Right ventricle myocardium superior (tissue), 1 donor: Measurements from ENCODE around the gene RBM4. TPM values are rescaled to one million over a fixed set of nuclear protein-coding genes. Genes with fewer than 3 reads are reported as not detected.
A peak's percentile ranks its signal among the peaks of the same experiment; 100 is the strongest.
"Not testable (repeated sequence)": the region's sequence is repeated elsewhere in the genome, so short reads cannot be mapped to it uniquely, and the experiment has no call there.

Experiments used
- ATAC-seq: fragments of 200-7000 bp; cut with Tn5 transposase; one replicate; pipeline ENCODE4 v1.9.1; 2020; ENCODE audit warnings: mild to moderate bottlenecking; ENCODE audit not compliant: poor library complexity
- DNase-seq: peaks from one replicate; pipeline ENCODE4 v3.0.0-alpha.2; 2020
- intact Hi-C: fragments of 100-400 bp; cut with DNase I; formaldehyde crosslinking; loops from one replicate; pipeline ENCODE4 v1.11.2; 2022
- long read RNA-seq: library from polyadenylated mRNA; unstranded; transcript quantifications from one replicate; pipeline ENCODE4 v2.0.0, GENCODE V29; 2021
- total RNA-seq: library from RNA; stranded (reverse); fragmentation: NEBNext Ultra II Directional; extraction: Animal tissue kit (Norgen Biotek cat#: 25700); gene quantifications from one replicate; pipeline ENCODE4 v1.2.1, GENCODE V29; 2021
- donor health status: DM: no; HTN: yes; CAD: no; lungs with severe emphysema.

RBM4 gene, protein sequence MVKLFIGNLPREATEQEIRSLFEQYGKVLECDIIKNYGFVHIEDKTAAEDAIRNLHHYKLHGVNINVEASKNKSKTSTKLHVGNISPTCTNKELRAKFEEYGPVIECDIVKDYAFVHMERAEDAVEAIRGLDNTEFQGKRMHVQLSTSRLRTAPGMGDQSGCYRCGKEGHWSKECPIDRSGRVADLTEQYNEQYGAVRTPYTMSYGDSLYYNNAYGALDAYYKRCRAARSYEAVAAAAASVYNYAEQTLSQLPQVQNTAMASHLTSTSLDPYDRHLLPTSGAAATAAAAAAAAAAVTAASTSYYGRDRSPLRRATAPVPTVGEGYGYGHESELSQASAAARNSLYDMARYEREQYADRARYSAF
- 73.4 TPM for total RNA-seq
- long read RNA-seq, transcript RBM4-204 (4 exons, 1,763 nt), result minor isoform, 36 of 90 reads
- long read RNA-seq, transcript RBM4-201 (4 exons, 1,694 nt), result major isoform, 43 of 90 reads
- long read RNA-seq, partial matches to known transcripts, result 3 of 90 reads
- long read RNA-seq, other reads (novel, unspliced or antisense), result 2 of 90 reads

- peak; percentile 98 for ATAC-seq
- DNase-seq, result peak; percentile 97
- intact Hi-C loops, result no loop called here
Measured at GRCh38 chr11:66638177-66639065, at the start of gene RBM4. Gene RBM4, plus strand, starts transcription at chr11:66638703. Its CDS starts 1,009 bp downstream, at chr11:66639712.

- intact Hi-C loops, DNase-seq, ATAC-seq: not testable (repeated sequence)
Measured at GRCh38 chr11:66589315-66589714, 49.2 kb upstream of the RBM4 start.

DNA sequence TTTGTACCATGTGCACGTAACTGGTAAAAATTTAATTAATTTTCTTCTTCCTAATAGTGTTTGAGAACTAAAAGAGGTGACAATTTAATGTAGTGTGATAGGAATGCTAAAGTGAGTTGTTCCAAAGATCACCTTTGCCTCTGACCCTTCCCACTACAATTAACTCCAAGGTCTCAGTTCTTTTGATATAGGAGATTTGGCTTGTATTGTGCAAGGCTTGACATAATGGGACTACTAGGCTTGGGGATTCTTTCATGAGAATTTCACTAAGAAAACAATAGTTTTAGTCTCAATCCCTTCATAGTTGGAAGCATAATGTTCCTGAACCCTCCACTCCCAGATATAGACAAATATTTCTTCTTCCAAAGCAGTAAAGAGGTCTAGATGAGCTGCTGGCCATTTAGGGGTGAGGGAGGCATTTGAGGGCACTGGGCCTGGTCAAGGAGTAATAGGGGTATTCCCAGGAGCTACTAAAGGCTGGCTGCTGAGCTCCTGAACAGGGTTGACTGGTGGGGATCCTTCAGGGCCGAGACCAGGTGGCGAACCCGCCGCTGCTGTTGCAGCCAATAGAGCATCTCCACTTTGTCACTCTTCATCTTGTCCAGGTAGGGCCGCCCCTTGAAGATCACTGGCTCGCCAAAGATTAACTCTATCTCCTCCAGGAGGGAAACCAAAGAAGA lies 48.4 kb upstream of the RBM4 start:
- intact Hi-C loops, result no loop called here
- no peak for ATAC-seq

GRCh38 chr11:66591175-66591574 lies 47.3 kb upstream of the RBM4 start:
- ATAC-seq (no peak), DNase-seq (no peak)
- intact Hi-C loops, result no loop called here

More for the DNA sequence above, 48.4 kb upstream of the RBM4 start:
- no peak for DNase-seq

- ATAC-seq, result peak; percentile 99
- peak; percentile 100 for DNase-seq
- intact Hi-C loops, result loop anchor here (2.0 kb wide), 1 partner anchor 24 kb away; the partner anchor contains the start of gene RBM14
Measured at GRCh38 chr11:66592457-66593302, 45.8 kb upstream of the RBM4 start, which contains the start of the genes CCDC87 and CCS. Gene CCDC87, minus strand, starts transcription at chr11:66593063. Its CDS starts 48 bp downstream, at chr11:66593015. Gene CCS, plus strand, starts transcription at chr11:66593185. Its CDS starts 77 bp downstream, at chr11:66593262.

- intact Hi-C loops, result loop anchor here (2.0 kb wide), 1 partner anchor 24 kb away; the partner anchor contains the start of gene RBM14
- ATAC-seq (peak; percentile 24), DNase-seq (no peak)
Measured at GRCh38 chr11:66593303-66593635, 45.2 kb upstream of the RBM4 start.

GRCh38 chr11:66593650-66594049 lies 44.9 kb upstream of the RBM4 start:
- no peak for ATAC-seq
- intact Hi-C loops, result loop anchor here (2.0 kb wide), 1 partner anchor 23 kb away; the partner anchor contains the start of gene RBM14
- no peak for DNase-seq

DNA sequence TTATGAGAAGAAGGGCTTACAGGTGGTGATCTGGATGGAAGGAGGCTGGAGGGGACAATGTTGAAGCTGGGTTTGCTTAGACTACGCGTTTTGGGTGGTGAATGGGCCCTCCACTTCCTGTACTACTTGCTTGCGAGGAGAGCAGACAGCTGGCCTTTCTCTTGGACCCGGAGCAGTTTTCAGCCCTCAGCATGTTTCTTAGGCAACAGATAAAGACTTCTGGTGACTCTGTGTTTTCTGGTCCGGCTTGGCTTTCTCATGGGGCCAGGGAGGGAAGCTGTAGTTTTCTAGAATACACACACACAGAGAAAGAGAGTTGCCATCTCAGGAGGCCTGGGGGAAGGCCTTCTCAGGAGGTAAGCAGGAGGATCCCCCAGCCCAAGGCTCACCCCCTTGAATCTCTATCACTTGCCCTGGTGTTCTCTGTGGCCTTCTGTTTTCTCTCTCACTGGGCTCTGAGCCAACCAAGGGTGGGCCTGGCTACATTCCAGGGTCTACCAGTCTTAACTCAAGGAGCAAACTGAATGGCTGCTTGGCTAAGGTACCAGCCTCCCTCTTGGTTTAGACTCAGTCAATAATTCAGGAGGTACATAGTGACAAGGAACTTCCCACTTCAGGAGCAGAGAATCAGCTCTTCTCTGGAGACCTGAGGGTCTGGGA lies 43.1 kb upstream of the RBM4 start:
- intact Hi-C loops, result no loop called here
- DNase-seq, result peak; percentile 66
- peak; percentile 40 for ATAC-seq

- intact Hi-C loops, result no loop called here
- no peak for DNase-seq
- no peak for ATAC-seq
Measured at GRCh38 chr11:66598993-66599392, 39.5 kb upstream of the RBM4 start.

DNA sequence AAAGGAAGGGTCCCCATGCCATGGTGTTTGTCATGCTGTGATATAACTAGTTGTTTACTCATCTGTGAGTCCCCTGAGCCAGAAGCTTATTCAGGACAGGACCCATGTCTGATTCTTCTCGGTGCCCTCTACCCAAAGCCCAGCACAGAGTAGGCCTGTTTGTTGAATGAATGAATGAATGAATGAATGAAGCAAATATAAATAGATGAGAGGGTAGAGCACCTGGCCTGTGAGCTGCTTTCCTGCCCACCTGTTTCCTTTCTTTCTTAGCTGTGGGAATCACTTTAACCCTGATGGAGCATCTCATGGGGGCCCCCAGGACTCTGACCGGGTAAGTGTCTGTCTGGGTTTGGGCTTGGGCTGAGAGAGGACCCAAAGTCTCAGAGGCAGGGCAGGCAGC lies 38.3 kb upstream of the RBM4 start:
- DNase-seq, result no peak
- intact Hi-C loops, result no loop called here
- no peak for ATAC-seq

DNA sequence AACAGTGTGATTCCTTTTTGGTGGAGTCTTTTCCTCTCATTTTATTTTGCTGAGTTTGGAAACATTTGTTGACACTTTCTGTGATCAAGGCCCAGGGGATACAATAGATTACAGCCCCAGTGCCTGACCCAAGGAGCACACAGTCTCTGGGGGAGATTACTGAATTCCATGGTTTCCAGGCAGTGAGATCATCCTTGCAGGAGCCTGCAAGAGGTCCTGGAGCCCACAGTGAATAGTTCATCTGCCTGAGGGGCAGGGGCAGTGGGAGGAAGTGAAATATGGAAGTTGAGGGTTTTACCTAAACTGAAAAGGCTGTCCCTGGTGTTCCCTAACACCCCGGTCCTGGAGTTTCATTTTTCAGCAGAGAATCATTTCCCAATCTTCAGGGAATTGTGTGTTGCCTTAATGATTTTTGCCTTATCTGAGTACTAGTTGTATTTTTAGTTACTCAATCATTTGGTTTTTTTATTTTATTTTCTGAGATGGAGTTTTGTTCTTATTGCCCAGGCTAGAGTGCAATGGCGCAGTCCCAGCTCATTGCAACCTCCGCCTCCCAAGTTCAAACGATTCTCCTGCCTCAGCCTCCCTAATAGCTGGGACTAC lies 37.8 kb upstream of the RBM4 start:
- intact Hi-C loops, result no loop called here
- DNase-seq (no peak), ATAC-seq (peak; percentile 66)

DNA sequence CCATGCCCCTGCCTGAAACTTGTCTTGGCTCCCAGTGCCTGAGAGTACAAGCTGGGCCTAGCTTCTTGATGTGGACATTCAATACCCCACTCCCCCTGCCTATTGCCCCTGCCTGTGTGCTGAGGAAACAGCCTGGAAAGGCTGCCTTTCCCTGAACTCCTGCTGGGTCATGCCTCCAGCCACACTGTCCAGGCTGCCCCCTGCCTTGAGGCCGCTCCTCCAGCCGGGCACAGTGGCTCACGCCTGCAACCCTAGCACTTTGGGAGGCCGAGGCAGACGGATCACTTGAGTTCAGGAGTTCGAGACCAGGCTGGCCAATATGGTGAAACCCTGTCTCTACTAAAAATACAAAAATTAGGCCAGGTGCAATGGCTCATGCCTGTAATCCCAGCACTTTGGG lies 35.4 kb upstream of the RBM4 start:
- ATAC-seq, result no peak

DNA sequence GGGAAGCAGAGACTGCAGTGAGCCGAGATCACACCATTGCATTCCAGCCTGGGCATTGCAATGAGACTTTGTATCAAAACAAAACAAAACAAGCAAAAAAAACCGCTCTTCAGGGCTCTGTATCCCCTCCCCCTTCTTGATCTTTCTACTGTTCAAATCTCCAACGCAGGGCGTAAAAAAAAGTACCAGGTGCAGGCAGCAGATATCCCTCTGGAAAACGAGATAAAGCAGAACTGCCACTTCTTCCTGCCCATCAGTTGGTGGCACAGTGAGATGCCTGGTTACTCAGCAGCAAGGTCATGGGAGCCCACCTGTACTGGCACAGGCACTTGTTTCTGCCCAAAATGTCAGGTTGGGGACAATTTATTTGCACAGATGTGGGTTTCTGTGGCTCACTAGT lies 34.3 kb upstream of the RBM4 start:
- ATAC-seq (no peak), DNase-seq (no peak)
- intact Hi-C loops, result no loop called here

More for the DNA sequence above, 35.4 kb upstream of the RBM4 start:
- DNase-seq, result no peak
- intact Hi-C loops, result no loop called here

DNA sequence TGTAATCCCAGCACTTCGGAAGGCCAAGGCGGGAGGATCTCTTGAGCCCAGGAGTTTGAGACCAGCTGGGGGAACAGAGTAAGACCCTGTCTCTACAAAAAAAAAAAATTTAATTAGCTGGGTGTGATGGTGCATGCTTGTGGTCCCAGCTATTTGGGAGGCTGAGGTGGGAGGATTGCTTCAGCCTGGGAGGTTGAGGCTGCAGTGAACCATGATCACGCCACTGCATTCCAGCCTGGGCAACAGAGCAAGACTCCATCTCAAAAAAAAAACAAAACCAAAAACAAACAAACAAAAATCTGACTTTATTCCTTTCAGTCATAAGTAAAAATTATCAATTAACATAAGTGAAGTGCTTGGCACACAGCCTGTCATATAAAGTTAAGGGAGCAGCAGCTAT lies 31.9 kb upstream of the RBM4 start:
- DNase-seq, ATAC-seq, intact Hi-C loops: not testable (repeated sequence)

- intact Hi-C loops, result no loop called here
- peak; percentile 71 for ATAC-seq
- DNase-seq, result peak; percentile 66
Measured at GRCh38 chr11:66607126-66607834, 31.2 kb upstream of the RBM4 start.
